CD4-positive, alpha-beta memory T cell (primary cell): ENCODE data around the gene SKA3. TPM values are rescaled to one million over a fixed set of nuclear protein-coding genes. Genes with fewer than 3 reads are reported as not detected.
"Not testable (repeated sequence)": the region's sequence is repeated elsewhere in the genome, so short reads cannot be mapped to it uniquely, and the experiment has no call there.

Experiments
- CTCF ChIA-PET: fragments of 350-600 bp; sonication (Branson Sonifier 250); formaldehyde crosslinking; loops from one replicate; lab custom pipeline; 2021; ENCODE audit warnings: inconsistent platforms; ENCODE audit not compliant: partially characterized antibody; lab: Charles Lee
- POLR2A ChIA-PET: fragments of 350-600 bp; sonication (Branson Sonifier 250); formaldehyde crosslinking; loops from one replicate; lab custom pipeline; 2021; ENCODE audit not compliant: partially characterized antibody; lab: Charles Lee
- DNase-seq, 5 donors: peaks; one replicate each; pipeline versions ENCODE4 v3.0.0 to v3.0.0-alpha.2; 2020 to 2022; ENCODE audit warnings: mixed read lengths in 1 of 5
- H3K27ac ChIP-seq: one replicate; pipeline ENCODE4 v1.7.0; 2013; ENCODE audit warnings: low read depth, low read length
- H3K27me3 ChIP-seq: 2 replicates; pipeline ENCODE4 v1.7.0; 2013; ENCODE audit warnings: mild to moderate bottlenecking, low read length, moderate library complexity; ENCODE audit not compliant: insufficient read depth
- H3K36me3 ChIP-seq: 2 replicates; pipeline ENCODE4 v1.7.0; 2013; ENCODE audit warnings: mild to moderate bottlenecking, low read length, moderate library complexity; ENCODE audit not compliant: insufficient read depth
- H3K4me1 ChIP-seq: 2 replicates; pipeline ENCODE4 v1.7.0; 2013; ENCODE audit warnings: mild to moderate bottlenecking, low read length, moderate library complexity; ENCODE audit not compliant: insufficient read depth
- H3K4me3 ChIP-seq, 2 donors: one replicate each; pipeline ENCODE4 v1.7.0; 2013; ENCODE audit warnings: low read length in 2 of 2, mild to moderate bottlenecking in 1 of 2
- H3K9me3 ChIP-seq, 2 donors: one replicate each; pipeline ENCODE4 v1.7.0; 2013; ENCODE audit warnings: low read length in 2 of 2, control low read depth in 1 of 2; ENCODE audit not compliant: control insufficient read depth in 1 of 2
- H3K27ac Mint-ChIP-seq, 7 donors: one replicate each; pipeline ENCODE4 v1.8.0; 2020 to 2021; ENCODE audit warnings: mixed read lengths in 7 of 7, mild to moderate bottlenecking in 6 of 7, inconsistent platforms in 3 of 7, moderate library complexity in 3 of 7
- H3K27me3 Mint-ChIP-seq, 2 donors: one replicate each; pipeline ENCODE4 v1.8.0; 2020 to 2021; ENCODE audit warnings: mixed read lengths in 2 of 2
- H3K36me3 Mint-ChIP-seq, 2 donors: one replicate each; pipeline ENCODE4 v1.8.0; 2020 to 2021; ENCODE audit warnings: mixed read lengths in 2 of 2, inconsistent platforms in 1 of 2, mild to moderate bottlenecking in 1 of 2
- H3K4me1 Mint-ChIP-seq, 4 donors: one replicate each; pipeline ENCODE4 v1.8.0; 2020 to 2021; ENCODE audit warnings: mixed read lengths in 4 of 4, mild to moderate bottlenecking in 1 of 4
- H3K4me3 Mint-ChIP-seq, 8 donors: one replicate each; pipeline ENCODE4 v1.8.0; 2020 to 2021; ENCODE audit warnings: mixed read lengths in 8 of 8, mild to moderate bottlenecking in 7 of 8, moderate library complexity in 6 of 8, inconsistent platforms in 3 of 8
- H3K9me3 Mint-ChIP-seq, 8 donors: one replicate each; pipeline ENCODE4 v1.8.0; 2020 to 2021; ENCODE audit warnings: mixed read lengths in 8 of 8, mild to moderate bottlenecking in 5 of 8, inconsistent platforms in 3 of 8, moderate library complexity in 1 of 8
- intact Hi-C: fragments of 100-400 bp; cut with micrococcal nuclease; formaldehyde crosslinking; loops from one replicate; pipeline ENCODE4 v1.15.1; 2023
- polyA plus RNA-seq, 2 donors: library from polyadenylated mRNA; unstranded; fragments of 300-500 nt; fragmentation: Illumina TruSeq; gene quantifications; one replicate each; pipeline ENCODE4 v1.2.3, GENCODE V29; 2021
- total RNA-seq, 2 experiments: library from RNA; stranded (reverse); gene quantifications; one replicate each; pipeline ENCODE4 v1.2.3, GENCODE V29; 2021

SKA3 gene
- total and polyA plus RNA-seq, 4 experiments from 2014 or later: 0.33 to 0.72 TPM; not detected in 2

DNA sequence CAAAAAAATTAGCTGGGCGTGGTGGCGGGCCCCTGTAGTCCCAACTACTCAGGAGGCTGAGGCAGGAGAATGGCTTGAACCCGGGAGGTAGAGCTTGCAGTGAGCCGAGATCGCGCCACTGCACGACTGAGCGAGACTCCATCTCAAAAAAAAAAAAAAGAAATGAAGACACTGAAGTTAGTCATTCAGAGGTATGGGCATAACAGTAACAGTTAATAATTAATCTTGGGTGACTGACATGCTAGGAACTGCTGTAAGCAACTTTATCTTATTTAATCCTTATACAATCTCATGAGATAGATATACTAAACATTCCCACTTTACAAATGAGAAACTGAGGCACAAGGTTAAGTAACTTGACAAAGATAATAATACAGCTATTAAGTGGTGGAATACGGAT, 4.9 kb downstream of the SKA3 start:
- peaks cover 2 to 7% (median 4%) of the 10 kb centered on the region in 4 donors for H3K4me1 Mint-ChIP-seq
- intact Hi-C loops: loop anchor here (10.0 kb wide), 1 partner anchor 503 kb away; the partner anchor contains the start of gene FGF9
- peaks cover 6% of the 10 kb centered on the region for H3K4me1 ChIP-seq
- H3K27ac ChIP-seq: no peak overlapping the region
- POLR2A ChIA-PET: no interaction called here
- H3K9me3 ChIP-seq: no peaks in the 10 kb centered on the region
- H3K36me3 Mint-ChIP-seq: peaks cover 0 to 5% of the 10 kb centered on the region in 2 donors
- no peaks in the 10 kb centered on the region for H3K27me3 ChIP-seq
- H3K4me3 ChIP-seq: no peak overlapping the region
- H3K36me3 ChIP-seq: no peaks in the 10 kb centered on the region
- CTCF ChIA-PET: no interaction called here
- H3K27ac Mint-ChIP-seq: no peak overlapping the region
- H3K4me3 Mint-ChIP-seq: no peak overlapping the region
- no peaks in the 10 kb centered on the region for H3K9me3 Mint-ChIP-seq
- no peak for DNase-seq
- H3K27me3 Mint-ChIP-seq: no peaks in the 10 kb centered on the region

GRCh38 chr13:21165606-21166005, 10.7 kb downstream of the SKA3 start:
- H3K27ac ChIP-seq, H3K27me3 ChIP-seq, H3K9me3 ChIP-seq, H3K36me3 Mint-ChIP-seq, H3K9me3 Mint-ChIP-seq, H3K36me3 ChIP-seq, H3K27me3 Mint-ChIP-seq, H3K4me3 Mint-ChIP-seq, intact Hi-C loops, H3K4me3 ChIP-seq, H3K4me1 ChIP-seq, H3K27ac Mint-ChIP-seq, H3K4me1 Mint-ChIP-seq, DNase-seq: not testable (repeated sequence)
- POLR2A ChIA-PET: interaction anchor here (0.6 to 1.3 kb wide), 2 partner anchors 11 to 337 kb away, joined by 3 to 6 read pairs; partner anchors contain the start of genes MRPL57 and SKA3
- CTCF ChIA-PET: interaction anchor here (1.0 kb wide), 1 partner anchor 12 kb away, joined by 3 read pairs; no protein-coding TSS in a partner anchor

DNA sequence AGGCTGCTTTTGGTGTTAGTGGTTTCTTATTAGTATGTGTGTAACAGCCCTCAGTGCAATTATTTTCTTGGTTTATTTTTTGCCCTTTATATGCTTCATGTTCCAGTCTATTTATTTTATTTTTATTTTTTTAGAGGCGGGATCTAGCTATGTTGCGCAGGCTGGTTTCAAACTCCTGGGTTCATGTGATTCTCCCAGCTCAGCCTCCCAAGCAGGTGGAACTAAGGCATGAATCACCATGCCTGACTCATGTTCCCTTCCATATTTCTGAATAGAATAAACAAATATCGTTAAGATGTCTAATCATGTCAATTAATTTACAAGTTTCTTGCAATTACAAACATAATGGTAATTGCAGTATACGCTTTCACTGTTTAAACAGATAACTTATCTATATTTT, 11.7 kb downstream of the SKA3 start:
- no peaks in the 10 kb centered on the region for H3K36me3 Mint-ChIP-seq
- no peak overlapping the region for H3K27ac Mint-ChIP-seq
- no peaks in the 10 kb centered on the region for H3K27me3 ChIP-seq
- H3K4me1 ChIP-seq: no peaks in the 10 kb centered on the region
- intact Hi-C loops: no loop called here
- no peak for DNase-seq
- no peak overlapping the region for H3K27ac ChIP-seq
- H3K4me3 Mint-ChIP-seq: no peak overlapping the region
- H3K9me3 Mint-ChIP-seq: no peaks in the 10 kb centered on the region
- H3K4me3 ChIP-seq: no peak overlapping the region
- CTCF ChIA-PET: interaction anchor here (1.0 kb wide), 1 partner anchor 53 kb away, joined by 3 read pairs; no protein-coding TSS in a partner anchor
- POLR2A ChIA-PET: no interaction called here
- H3K36me3 ChIP-seq: no peaks in the 10 kb centered on the region
- H3K9me3 ChIP-seq: no peaks in the 10 kb centered on the region
- no peaks in the 10 kb centered on the region for H3K4me1 Mint-ChIP-seq
- no peaks in the 10 kb centered on the region for H3K27me3 Mint-ChIP-seq

- no peaks in the 10 kb centered on the region for H3K9me3 ChIP-seq
- H3K36me3 Mint-ChIP-seq: peaks cover 7 to 13% of the 10 kb centered on the region in 2 donors
- H3K4me1 ChIP-seq: no peaks in the 10 kb centered on the region
- intact Hi-C loops: no loop called here
- no peaks in the 10 kb centered on the region for H3K9me3 Mint-ChIP-seq
- no peak overlapping the region for H3K4me3 ChIP-seq
- CTCF ChIA-PET: no interaction called here
- H3K27ac ChIP-seq: no peak overlapping the region
- H3K27me3 ChIP-seq: no peaks in the 10 kb centered on the region
- peaks cover 0 to 2% (median 0%) of the 10 kb centered on the region in 4 donors for H3K4me1 Mint-ChIP-seq
- no peak overlapping the region for H3K4me3 Mint-ChIP-seq
- no peak overlapping the region for H3K27ac Mint-ChIP-seq
- DNase-seq: no peak
- POLR2A ChIA-PET: interaction anchor here (0.6 to 1.0 kb wide), 2 partner anchors 24 to 326 kb away, joined by 3 read pairs; partner anchors contain the start of genes MRPL57 and SKA3
- H3K27me3 Mint-ChIP-seq: no peaks in the 10 kb centered on the region
- peaks cover 15% of the 10 kb centered on the region for H3K36me3 ChIP-seq
Measured at GRCh38 chr13:21152251-21152899, 24.0 kb downstream of the SKA3 start.

GRCh38 chr13:21150013-21150412, 26.3 kb downstream of the SKA3 start:
- H3K4me1 Mint-ChIP-seq: peaks cover 0 to 2% (median 0%) of the 10 kb centered on the region in 4 donors
- intact Hi-C loops: no loop called here
- no peak overlapping the region for H3K27ac Mint-ChIP-seq
- DNase-seq: no peak
- ChIA-PET POLR2A (interaction anchor here (2.6 kb wide), 1 partner anchor 27 kb away, joined by 18 read pairs; the partner anchor contains the start of genes MRPL57 and SKA3), CTCF (no interaction called here)
- Histone ChIP-seq H3K27ac (no peak overlapping the region), H3K4me3 (no peak overlapping the region), H3K9me3 (no peaks in the 10 kb centered on the region), H3K36me3 (peaks cover 19% of the 10 kb centered on the region), H3K27me3 (no peaks in the 10 kb centered on the region), H3K4me1 (peaks cover under 1% of the 10 kb centered on the region)
- H3K36me3 Mint-ChIP-seq: peaks cover 13 to 32% of the 10 kb centered on the region in 2 donors
- no peaks in the 10 kb centered on the region for H3K9me3 Mint-ChIP-seq
- H3K4me3 Mint-ChIP-seq: no peak overlapping the region
- no peaks in the 10 kb centered on the region for H3K27me3 Mint-ChIP-seq

- Histone ChIP-seq H3K4me3 (no peak overlapping the region), H3K36me3 (peaks cover 21% of the 10 kb centered on the region), H3K9me3 (no peaks in the 10 kb centered on the region), H3K27ac (no peak overlapping the region), H3K4me1 (peaks cover 5% of the 10 kb centered on the region), H3K27me3 (no peaks in the 10 kb centered on the region)
- Mint-ChIP-seq H3K36me3 (peaks cover 13 to 35% of the 10 kb centered on the region in 2 donors), H3K27me3 (no peaks in the 10 kb centered on the region), H3K27ac (no peak overlapping the region), H3K4me1 (peaks cover 1 to 3% (median 2%) of the 10 kb centered on the region in 4 donors), H3K4me3 (no peak overlapping the region), H3K9me3 (no peaks in the 10 kb centered on the region)
- ChIA-PET POLR2A (interaction anchor here (2.6 kb wide), 1 partner anchor 27 kb away, joined by 18 read pairs; the partner anchor contains the start of genes MRPL57 and SKA3), CTCF (interaction anchor here (1.3 kb wide), 1 partner anchor 26 kb away, joined by 4 read pairs; the partner anchor contains the start of genes MRPL57 and SKA3)
- intact Hi-C loops: no loop called here
- no peak for DNase-seq
Measured at GRCh38 chr13:21149568-21149967, 26.8 kb downstream of the SKA3 start.

DNA sequence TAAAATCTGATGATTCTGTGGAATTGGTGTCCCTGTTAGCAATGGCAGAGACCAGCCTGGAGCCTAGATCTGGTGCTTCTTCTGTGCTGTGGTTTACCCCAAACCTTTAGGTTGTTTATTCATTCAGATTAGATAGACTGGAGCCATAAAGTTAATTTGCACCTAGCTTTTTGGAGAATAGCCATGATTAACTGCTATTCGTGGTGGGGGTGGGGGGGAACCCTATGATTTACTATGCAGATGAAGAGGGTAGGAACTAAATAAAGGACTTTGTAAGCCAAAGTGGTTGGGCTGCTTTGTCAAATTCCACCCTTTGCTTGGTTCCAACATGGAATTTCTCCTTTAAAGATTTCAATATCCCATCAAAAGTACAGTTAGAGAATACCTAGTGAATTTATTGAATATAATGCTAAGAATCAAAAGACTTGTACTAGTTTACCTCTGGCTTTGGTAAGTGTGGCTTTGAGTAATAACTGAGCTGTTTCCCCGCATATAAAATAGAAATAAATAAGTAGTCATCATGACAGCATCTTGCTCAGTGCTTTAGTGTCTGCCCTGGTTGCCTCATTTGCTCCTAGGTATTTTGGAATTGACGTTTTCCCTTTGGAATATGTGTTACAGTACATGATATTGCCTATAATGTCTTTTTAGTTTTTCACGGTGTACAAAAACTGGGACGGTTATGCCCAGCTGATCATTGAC, 27.6 kb downstream of the SKA3 start:
- H3K4me3 Mint-ChIP-seq: no peak overlapping the region
- H3K27ac ChIP-seq: no peak overlapping the region
- ChIA-PET CTCF (interaction anchor here (1.3 kb wide), 1 partner anchor 27 kb away, joined by 4 read pairs; the partner anchor contains the start of genes MRPL57 and SKA3), POLR2A (interaction anchor here (0.6 to 2.6 kb wide), 2 partner anchors 20 to 28 kb away, joined by 3 to 18 read pairs; partner anchors contain the start of genes MRPL57 and SKA3)
- H3K4me1 ChIP-seq: peaks cover 9% of the 10 kb centered on the region
- no peaks in the 10 kb centered on the region for H3K9me3 ChIP-seq
- peaks cover 15 to 39% of the 10 kb centered on the region in 2 donors for H3K36me3 Mint-ChIP-seq
- intact Hi-C loops: no loop called here
- no peaks in the 10 kb centered on the region for H3K27me3 ChIP-seq
- no peak for DNase-seq
- H3K27me3 Mint-ChIP-seq: no peaks in the 10 kb centered on the region
- peaks cover 24% of the 10 kb centered on the region for H3K36me3 ChIP-seq
- peak overlapping the region in 4 of 7 donors; percentile 0 to 31 (median 21) for H3K27ac Mint-ChIP-seq
- H3K4me1 Mint-ChIP-seq: peaks cover 4 to 8% (median 7%) of the 10 kb centered on the region in 4 donors
- no peaks in the 10 kb centered on the region for H3K9me3 Mint-ChIP-seq
- no peak overlapping the region for H3K4me3 ChIP-seq
